Endothelial cell of umbilical vein (primary cell): ENCODE results near the gene MYOF. TPM values are rescaled to one million over a fixed set of nuclear protein-coding genes. Genes with fewer than 3 reads are reported as not detected.

Experiments
- BruUV-seq: library from RNA; stranded (reverse); fragments of 400-500 nt; replicated peaks from 2 replicates; lab custom pipeline; 2021; lab: Mats Ljungman, UMichigan
- CTCF ChIA-PET: fragments of 300-600, 350-600 bp; sonication (Branson Sonifier 250); formaldehyde crosslinking; loops from one replicate; lab custom pipeline; 2021; ENCODE audit warnings: antibody characterized with exemption, inconsistent platforms; lab: Charles Lee
- POLR2A ChIA-PET: fragments of 300-600, 350-600 bp; sonication (Branson Sonifier 250); formaldehyde crosslinking; loops from one replicate; lab custom pipeline; 2021; ENCODE audit warnings: antibody characterized with exemption, inconsistent platforms; lab: Charles Lee
- DNase-seq: peaks from one replicate; pipeline ENCODE4 v3.0.0-alpha.2; 2011; ENCODE audit warnings: low read depth, low spot score
- FAIRE-seq: peaks from 2 replicates; lab custom pipeline; 2011; peaks lifted over from hg19 to GRCh38; lab: Jason Lieb, UNC
- H2AFZ ChIP-seq: 2 replicates; pipeline ENCODE4 v1.6.0; 2012; ENCODE audit warnings: low read depth, low read length, control low read depth, inconsistent platforms
- H3K27ac ChIP-seq: 2 replicates; pipeline ENCODE4 v1.5.1; 2011; ENCODE audit warnings: low read depth, mild to moderate bottlenecking, control low read depth, low read length, moderate library complexity; ENCODE audit not compliant: insufficient read depth
- H3K27me3 ChIP-seq, 2 experiments: 2 replicates each; pipeline versions ENCODE4 v1.6.0 to v1.6.1; 2011; ENCODE audit warnings: low read length in 2 of 2, mixed read lengths in 1 of 2; ENCODE audit not compliant: control insufficient read depth in 2 of 2, insufficient read depth in 2 of 2
- H3K36me3 ChIP-seq, 2 experiments: 2 replicates in 1 of 2; 3 replicates in 1 of 2; pipeline ENCODE4 v1.5.1; 2011; ENCODE audit warnings: low read length in 2 of 2, mild to moderate bottlenecking in 1 of 2, moderate library complexity in 1 of 2; ENCODE audit not compliant: control insufficient read depth in 2 of 2, insufficient read depth in 2 of 2; ENCODE audit errors: extremely low read depth in 1 of 2
- H3K4me1 ChIP-seq: 3 replicates; pipeline ENCODE4 v1.5.1; 2011; ENCODE audit warnings: mild to moderate bottlenecking, low read length; ENCODE audit not compliant: control insufficient read depth, insufficient read depth; ENCODE audit errors: extremely low read depth
- H3K4me2 ChIP-seq: 2 replicates; pipeline ENCODE4 v1.6.1; 2011; ENCODE audit warnings: low read length, control low read depth, mixed read lengths; ENCODE audit not compliant: insufficient read depth
- H3K4me3 ChIP-seq, 3 experiments: fragments of 200-600 bp in 1 of 3; sonication (generic), shearing (Covaris generic) in 1 of 3; replicated peaks in 1 of 3; 2 replicates each; pipeline ENCODE4 v1.5.1; 2011 to 2016; ENCODE audit warnings: control low read depth in 3 of 3, low read length in 3 of 3, mild to moderate bottlenecking in 2 of 3, inconsistent platforms in 1 of 3, low read depth in 1 of 3, moderate library complexity in 1 of 3; ENCODE audit not compliant: insufficient read depth in 1 of 3
- H3K79me2 ChIP-seq: 2 replicates; pipeline ENCODE4 v1.6.0; 2012; ENCODE audit warnings: low read length, inconsistent platforms; ENCODE audit not compliant: control insufficient read depth, insufficient read depth
- H3K9ac ChIP-seq: replicated peaks from 2 replicates; pipeline ENCODE3; 2011; ENCODE audit warnings: low read length, control low read depth; ENCODE audit not compliant: insufficient read depth; ENCODE audit errors: extremely low read depth
- H3K9me1 ChIP-seq: replicated peaks from 3 replicates; pipeline ENCODE4 v1.6.0; 2011; ENCODE audit warnings: mild to moderate bottlenecking, low read length; ENCODE audit not compliant: control insufficient read depth, insufficient read depth; ENCODE audit errors: extremely low read depth
- H3K9me3 ChIP-seq: replicated peaks from 2 replicates; pipeline ENCODE4 v1.5.1; 2012; ENCODE audit warnings: low read length, inconsistent platforms; ENCODE audit not compliant: control insufficient read depth, insufficient read depth
- H4K20me1 ChIP-seq: replicated peaks from 2 replicates; pipeline ENCODE3; 2011; ENCODE audit warnings: mild to moderate bottlenecking, low read length; ENCODE audit not compliant: control insufficient read depth, insufficient read depth; ENCODE audit errors: extremely low read depth
- FOS ChIP-seq: IDR thresholded peaks from 2 replicates; pipeline ENCODE4 v1.6.1; 2011; ENCODE audit warnings: mild to moderate bottlenecking, low read length, moderate library complexity, borderline replicate concordance; ENCODE audit not compliant: insufficient read depth
- JUN ChIP-seq: IDR thresholded peaks from 2 replicates; pipeline ENCODE4 v1.6.1; 2011; ENCODE audit warnings: borderline replicate concordance, low read depth; ENCODE audit not compliant: insufficient read length, insufficient read depth
- MYC ChIP-seq: IDR thresholded peaks from one replicate; pipeline ENCODE4 v1.6.1; 2011; ENCODE audit warnings: mild to moderate bottlenecking, low read depth, low read length
- POLR2A ChIP-seq: IDR thresholded peaks from 2 replicates; pipeline ENCODE4 v1.6.1; 2012; ENCODE audit warnings: low read depth, mild to moderate bottlenecking, control low read depth, low read length
- POLR2AphosphoS5 ChIP-seq: IDR thresholded peaks from 2 replicates; pipeline ENCODE4 v1.6.1; 2012; ENCODE audit warnings: low read depth, mild to moderate bottlenecking, control low read depth, low read length, moderate library complexity; ENCODE audit not compliant: insufficient read depth
- dilution Hi-C: fragments of 300-500 bp; cut with MboI; formaldehyde crosslinking; loops from one replicate; pipeline ENCODE4 v1.15.0; 2019; ENCODE audit warnings: low sequenced_read_pairs; ENCODE audit not compliant: extremely low pct_ligation_motif_present
- intact Hi-C: fragments of 100-400 bp; cut with micrococcal nuclease; formaldehyde crosslinking; loops from one replicate; pipeline ENCODE4 v1.10.0; 2022
- polyA plus RNA-seq, 4 experiments: library from polyadenylated mRNA; depleted of rRNA in 3 of 4; stranded (reverse) in 3 of 4; unstranded in 1 of 4; fragments of >200 nt; gene quantifications; 2 replicates each; pipeline versions ENCODE4 v1.2.1 to v1.2.3, GENCODE V29; 2011 to 2012; ENCODE audit warnings: missing spikeins in 1 of 4
- total RNA-seq: library from RNA; stranded (reverse); gene quantifications from 2 replicates; pipeline ENCODE4 v1.2.3, GENCODE V29; 2021
- TF ChIP-seq, protein P1 (sequence below), 2 donors: IDR thresholded peaks; 1 replicate in 1 of 2; 2 replicates in 1 of 2; pipeline ENCODE4 v1.5.1; 2011; ENCODE audit warnings: low read length in 2 of 2, mild to moderate bottlenecking in 2 of 2, moderate library complexity in 2 of 2, control low read depth in 1 of 2, inconsistent platforms in 1 of 2, low read depth in 1 of 2; ENCODE audit not compliant: insufficient read depth in 1 of 2; ENCODE audit errors: extremely low read depth in 1 of 2
- TF ChIP-seq, protein P2 (sequence below): IDR thresholded peaks from 2 replicates; pipeline ENCODE4 v1.6.1; 2011; ENCODE audit not compliant: insufficient read depth, insufficient read length

MYOF gene
- total and polyA plus RNA-seq, 2 donors (not counting 3 experiments of a cell fraction or from before 2014, with no cell fraction given) = 98.4 to 379 TPM

DNA sequence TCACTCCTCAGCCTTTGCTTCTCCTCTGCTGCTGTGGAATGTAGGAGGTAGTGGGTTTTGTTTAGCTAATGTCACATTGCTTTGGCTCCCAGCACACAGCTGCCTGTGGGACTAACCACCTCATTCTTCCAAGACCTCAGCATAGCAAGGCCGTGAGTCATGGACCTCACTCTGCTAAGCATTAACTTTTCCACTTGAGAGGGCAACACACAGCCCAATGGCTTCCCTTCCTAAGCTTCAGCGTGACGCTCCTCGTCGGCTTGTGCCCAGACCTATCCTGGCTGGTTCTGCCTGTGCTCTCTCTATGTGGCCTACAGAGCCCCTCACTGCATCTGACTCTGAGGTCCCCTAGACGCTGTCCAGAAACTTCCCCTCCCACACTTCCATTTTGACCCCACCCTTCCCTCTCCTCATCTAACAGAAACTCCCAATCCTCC is 23.3 kb downstream of the MYOF start:
- Histone ChIP-seq H3K79me2 (peaks cover 66% of the 10 kb centered on the region), H3K27me3 (no peaks in the 10 kb centered on the region), H3K4me3 (no peak overlapping the region), H3K9ac (peak overlapping the region; percentile 59), H3K9me1 (no peaks in the 10 kb centered on the region), H3K9me3 (no peaks in the 10 kb centered on the region), H3K4me2 (peak overlapping the region; percentile 21), H3K27ac (peak overlapping the region; percentile 85), H3K4me1 (peaks cover 57% of the 10 kb centered on the region), H2AFZ (no peak overlapping the region), H3K36me3 (peaks cover 19 to 21% of the 10 kb centered on the region in 2 experiments), H4K20me1 (no peaks in the 10 kb centered on the region)
- FAIRE-seq (peak; percentile 98), DNase-seq (peak; percentile 98)
- POLR2A ChIA-PET = interaction anchor here (0.6 to 2.0 kb wide), 8 partner anchors 10 to 23 kb away, joined by 3 to 13 read pairs (median 4); partner anchors contain the start of gene MYOF
- no peak for TF ChIP-seq MYC
- TF ChIP-seq, protein P1, sequence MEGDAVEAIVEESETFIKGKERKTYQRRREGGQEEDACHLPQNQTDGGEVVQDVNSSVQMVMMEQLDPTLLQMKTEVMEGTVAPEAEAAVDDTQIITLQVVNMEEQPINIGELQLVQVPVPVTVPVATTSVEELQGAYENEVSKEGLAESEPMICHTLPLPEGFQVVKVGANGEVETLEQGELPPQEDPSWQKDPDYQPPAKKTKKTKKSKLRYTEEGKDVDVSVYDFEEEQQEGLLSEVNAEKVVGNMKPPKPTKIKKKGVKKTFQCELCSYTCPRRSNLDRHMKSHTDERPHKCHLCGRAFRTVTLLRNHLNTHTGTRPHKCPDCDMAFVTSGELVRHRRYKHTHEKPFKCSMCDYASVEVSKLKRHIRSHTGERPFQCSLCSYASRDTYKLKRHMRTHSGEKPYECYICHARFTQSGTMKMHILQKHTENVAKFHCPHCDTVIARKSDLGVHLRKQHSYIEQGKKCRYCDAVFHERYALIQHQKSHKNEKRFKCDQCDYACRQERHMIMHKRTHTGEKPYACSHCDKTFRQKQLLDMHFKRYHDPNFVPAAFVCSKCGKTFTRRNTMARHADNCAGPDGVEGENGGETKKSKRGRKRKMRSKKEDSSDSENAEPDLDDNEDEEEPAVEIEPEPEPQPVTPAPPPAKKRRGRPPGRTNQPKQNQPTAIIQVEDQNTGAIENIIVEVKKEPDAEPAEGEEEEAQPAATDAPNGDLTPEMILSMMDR (IDR thresholded peaks at IDR 0.05; ENCODE audit: extremely low read depth in 1 of 2, insufficient read depth in 1 of 2, low read depth in 1 of 2, low read length in 2 of 2) = no peak
- TF ChIP-seq, protein P2, sequence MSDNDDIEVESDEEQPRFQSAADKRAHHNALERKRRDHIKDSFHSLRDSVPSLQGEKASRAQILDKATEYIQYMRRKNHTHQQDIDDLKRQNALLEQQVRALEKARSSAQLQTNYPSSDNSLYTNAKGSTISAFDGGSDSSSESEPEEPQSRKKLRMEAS = peak; percentile 49
- peak; percentile 94 for TF ChIP-seq FOS
- TF ChIP-seq POLR2AphosphoS5 = peak; percentile 85
- peak; percentile 48 for TF ChIP-seq POLR2A
- peak; percentile 99 for TF ChIP-seq JUN
- no TSS peak for BruUV-seq
- intact Hi-C loops = loop anchor here (1.0 to 2.0 kb wide), 4 partner anchors 14 to 82 kb away; partner anchors contain the start of gene MYOF
- dilution Hi-C loops = no loop called here
- CTCF ChIA-PET = interaction anchor here (0.6 to 4.3 kb wide), 12 partner anchors 9 to 102 kb away, joined by 3 to 62 read pairs (median 6); partner anchors contain the start of gene MYOF
